ENCODE data around the gene EXOC3L4.

The EXOC3L4 gene

GRCh38 chr14:103129301-103130016, 34.9 kb downstream of the EXOC3L4 start:
- no peak for DNase-seq (ENCODE audit: low read depth, low spot score)
- in situ Hi-C loops (cut with HindIII; ENCODE audit: low sequenced_read_pairs): no loop called here
- TF ChIP-seq, protein P1, sequence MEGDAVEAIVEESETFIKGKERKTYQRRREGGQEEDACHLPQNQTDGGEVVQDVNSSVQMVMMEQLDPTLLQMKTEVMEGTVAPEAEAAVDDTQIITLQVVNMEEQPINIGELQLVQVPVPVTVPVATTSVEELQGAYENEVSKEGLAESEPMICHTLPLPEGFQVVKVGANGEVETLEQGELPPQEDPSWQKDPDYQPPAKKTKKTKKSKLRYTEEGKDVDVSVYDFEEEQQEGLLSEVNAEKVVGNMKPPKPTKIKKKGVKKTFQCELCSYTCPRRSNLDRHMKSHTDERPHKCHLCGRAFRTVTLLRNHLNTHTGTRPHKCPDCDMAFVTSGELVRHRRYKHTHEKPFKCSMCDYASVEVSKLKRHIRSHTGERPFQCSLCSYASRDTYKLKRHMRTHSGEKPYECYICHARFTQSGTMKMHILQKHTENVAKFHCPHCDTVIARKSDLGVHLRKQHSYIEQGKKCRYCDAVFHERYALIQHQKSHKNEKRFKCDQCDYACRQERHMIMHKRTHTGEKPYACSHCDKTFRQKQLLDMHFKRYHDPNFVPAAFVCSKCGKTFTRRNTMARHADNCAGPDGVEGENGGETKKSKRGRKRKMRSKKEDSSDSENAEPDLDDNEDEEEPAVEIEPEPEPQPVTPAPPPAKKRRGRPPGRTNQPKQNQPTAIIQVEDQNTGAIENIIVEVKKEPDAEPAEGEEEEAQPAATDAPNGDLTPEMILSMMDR (IDR thresholded peaks at IDR 0.05; ENCODE audit: low read depth, low read length): no peak
- H3K4me3 ChIP-seq (ENCODE audit: low read depth, low read length): no peak overlapping the region

- DNase-seq (ENCODE audit: low read depth, low spot score): no peak
- H3K4me3 ChIP-seq (ENCODE audit: low read depth, low read length): no peak overlapping the region
- TF ChIP-seq, protein P1 (IDR thresholded peaks at IDR 0.05; ENCODE audit: low read depth, low read length): no peak
- in situ Hi-C loops (cut with HindIII; ENCODE audit: low sequenced_read_pairs): no loop called here
Measured at GRCh38 chr14:103130017-103130764, 35.7 kb downstream of the EXOC3L4 start.

GRCh38 chr14:103130965-103131364, 36.4 kb downstream of the EXOC3L4 start:
- TF ChIP-seq, protein P1 (IDR thresholded peaks at IDR 0.05; ENCODE audit: low read depth, low read length): no peak
- no peak overlapping the region for H3K4me3 ChIP-seq (ENCODE audit: low read depth, low read length)
- peak; percentile 76 for DNase-seq (ENCODE audit: low read depth, low spot score)
- in situ Hi-C loops (cut with HindIII; ENCODE audit: low sequenced_read_pairs): no loop called here

- DNase-seq (ENCODE audit: low read depth, low spot score): no peak
- TF ChIP-seq, protein P1 (IDR thresholded peaks at IDR 0.05; ENCODE audit: low read depth, low read length): no peak
- no peak overlapping the region for H3K4me3 ChIP-seq (ENCODE audit: low read depth, low read length)
- in situ Hi-C loops (cut with HindIII; ENCODE audit: low sequenced_read_pairs): no loop called here
Measured at GRCh38 chr14:103131580-103131979, 37.1 kb downstream of the EXOC3L4 start.

GRCh38 chr14:103132381-103133209, 38.1 kb downstream of the EXOC3L4 start:
- peak; percentile 72 for DNase-seq (ENCODE audit: low read depth, low spot score)
- TF ChIP-seq, protein P1 (IDR thresholded peaks at IDR 0.05; ENCODE audit: low read depth, low read length): no peak
- in situ Hi-C loops (cut with HindIII; ENCODE audit: low sequenced_read_pairs): no loop called here
- H3K4me3 ChIP-seq (ENCODE audit: low read depth, low read length): no peak overlapping the region

Measured in astrocyte of the spinal cord (primary cell).